Activated T-helper 1 cell treated with anti-CD3 and anti-CD28 coated beads, Interleukin-12 subunit alpha, Interleukin-12 subunit beta, Interleukin-2, Interleukin-4 antibody, amounts not matched to agents 30 ng/mL and 10 ng/mL and 1 ng/mL, durations not matched to agents 14 hours and 24 hours and 36 hours (primary cell): Measurements from ENCODE around the gene IRF7. TPM values are rescaled to one million over a fixed set of nuclear protein-coding genes. Genes with fewer than 3 reads are reported as not detected.
"Not testable (repeated sequence)": the region's sequence is repeated elsewhere in the genome, so short reads cannot be mapped to it uniquely, and the experiment has no call there.

Experiments
- DNase-seq: peaks from one replicate; pipeline ENCODE4 v3.0.0; 2021; ENCODE audit warnings: low spot score
- H3K27ac Mint-ChIP-seq: one replicate; pipeline ENCODE4 v1.8.0; 2021; ENCODE audit warnings: mild to moderate bottlenecking, mixed read lengths
- H3K27me3 Mint-ChIP-seq: one replicate; pipeline ENCODE4 v1.8.0; 2022; ENCODE audit warnings: mild to moderate bottlenecking, moderate library complexity, mixed read lengths; ENCODE audit not compliant: insufficient read depth
- H3K36me3 Mint-ChIP-seq: one replicate; pipeline ENCODE4 v1.8.0; 2021; ENCODE audit warnings: low read depth, mixed read lengths
- H3K4me1 Mint-ChIP-seq: one replicate; pipeline ENCODE4 v1.8.0; 2021; ENCODE audit warnings: low read depth, mixed read lengths
- H3K4me3 Mint-ChIP-seq: one replicate; pipeline ENCODE4 v1.8.0; 2021; ENCODE audit warnings: mild to moderate bottlenecking, moderate library complexity, mixed read lengths
- H3K9me3 Mint-ChIP-seq: one replicate; pipeline ENCODE4 v1.8.0; 2021; ENCODE audit warnings: mixed read lengths
- intact Hi-C: fragments of 100-400 bp; cut with micrococcal nuclease; formaldehyde crosslinking; loops from one replicate; pipeline ENCODE4 v1.15.1; 2024
- total RNA-seq: library from RNA; stranded (reverse); gene quantifications from 2 replicates; pipeline ENCODE4 v1.2.3, GENCODE V29; 2022

IRF7 gene
- total RNA-seq, 1 donor from 2014 or later = 63.1 TPM

DNA sequence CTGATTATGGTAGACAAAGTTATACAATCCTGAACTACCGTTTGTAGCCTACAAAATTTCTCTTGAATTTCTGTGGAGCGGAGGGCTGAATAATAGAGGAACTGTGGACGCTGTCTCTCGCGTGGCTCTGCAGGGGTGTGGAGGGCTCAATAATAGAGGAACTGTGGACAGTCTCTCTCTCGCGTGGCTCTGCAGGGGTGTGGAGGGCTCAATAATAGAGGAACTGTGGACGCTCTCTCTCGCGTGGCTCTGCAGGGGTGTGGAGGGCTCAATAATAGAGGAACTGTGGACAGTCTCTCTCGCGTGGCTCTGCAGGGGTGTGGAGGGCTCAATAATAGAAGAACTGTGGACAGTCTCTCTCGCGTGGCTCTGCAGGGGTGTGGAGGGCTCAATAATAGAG is 37.4 kb upstream of the IRF7 start:
- H3K4me3 Mint-ChIP-seq, H3K27ac Mint-ChIP-seq, H3K36me3 Mint-ChIP-seq, H3K27me3 Mint-ChIP-seq, DNase-seq, H3K9me3 Mint-ChIP-seq, intact Hi-C loops, H3K4me1 Mint-ChIP-seq: not testable (repeated sequence)

DNA sequence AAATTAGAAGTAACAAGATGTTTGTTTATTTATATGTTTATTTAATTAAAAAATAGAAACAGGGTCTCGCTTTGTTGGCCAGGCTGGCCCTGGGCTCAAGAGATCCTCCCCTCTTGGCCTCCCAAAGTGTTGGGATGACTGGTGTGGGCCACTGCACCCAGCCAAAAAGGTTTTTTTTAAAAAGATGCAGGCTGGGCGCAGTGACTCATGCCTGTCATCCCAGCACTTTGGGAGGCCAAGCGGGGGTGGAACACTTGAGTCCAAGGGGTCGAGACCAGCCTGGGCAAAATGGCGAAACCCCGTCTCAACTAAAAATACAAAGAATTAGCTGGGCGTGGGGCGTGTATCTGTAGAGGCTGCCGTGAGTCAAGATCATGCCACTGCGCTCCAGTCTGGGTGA is 34.7 kb upstream of the IRF7 start:
- no peak overlapping the region for H3K27ac Mint-ChIP-seq
- H3K36me3 Mint-ChIP-seq = peaks cover 7% of the 10 kb centered on the region
- no peaks in the 10 kb centered on the region for H3K27me3 Mint-ChIP-seq
- DNase-seq = no peak
- intact Hi-C loops = no loop called here
- H3K4me1 Mint-ChIP-seq = no peaks in the 10 kb centered on the region
- H3K9me3 Mint-ChIP-seq = no peaks in the 10 kb centered on the region
- no peak overlapping the region for H3K4me3 Mint-ChIP-seq

DNA sequence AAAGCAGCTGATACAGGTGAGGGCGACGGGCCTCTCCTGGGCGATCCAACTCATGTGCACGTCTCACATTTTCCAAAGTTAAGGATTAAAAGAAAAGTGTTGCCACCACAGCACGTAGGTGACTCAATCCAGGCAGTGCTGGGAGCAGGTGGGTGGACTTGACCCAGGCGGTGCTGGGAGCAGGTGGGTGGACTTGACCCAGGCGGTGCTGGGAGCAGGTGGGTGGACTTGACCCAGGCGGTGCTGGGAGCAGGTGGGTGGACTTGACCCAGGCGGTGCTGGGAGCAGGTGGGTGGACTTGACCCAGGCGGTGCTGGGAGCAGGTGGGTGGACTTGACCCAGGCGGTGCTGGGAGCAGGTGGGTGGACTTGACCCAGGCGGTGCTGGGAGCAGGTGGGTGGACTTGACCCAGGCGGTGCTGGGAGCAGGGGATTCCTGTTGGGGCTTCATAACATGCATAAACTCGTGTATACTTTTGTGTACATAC is 32.0 kb upstream of the IRF7 start:
- H3K4me1 Mint-ChIP-seq, H3K36me3 Mint-ChIP-seq, H3K4me3 Mint-ChIP-seq, intact Hi-C loops, DNase-seq, H3K27me3 Mint-ChIP-seq, H3K27ac Mint-ChIP-seq, H3K9me3 Mint-ChIP-seq: not testable (repeated sequence)

DNA sequence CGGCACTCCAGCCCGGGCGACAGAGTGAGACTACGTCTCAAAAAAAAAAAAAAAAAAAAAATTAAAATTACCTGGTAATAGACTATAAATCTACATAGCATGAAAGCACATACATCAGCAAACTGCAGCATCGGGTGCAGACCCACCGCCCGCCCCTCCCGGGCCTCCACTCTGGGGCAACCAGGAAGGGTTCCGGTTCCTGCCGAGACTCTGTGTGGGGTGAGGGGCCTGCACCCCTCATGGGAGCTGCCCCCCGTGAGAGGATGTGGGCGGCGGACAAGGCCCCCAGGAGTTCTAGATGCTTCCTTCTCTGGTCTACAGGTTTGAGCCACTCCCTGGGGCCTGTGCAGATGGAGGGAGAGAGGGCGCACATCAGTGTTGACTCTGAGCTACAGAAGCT is 30.5 kb upstream of the IRF7 start:
- Mint-ChIP-seq H3K27ac (no peak overlapping the region), H3K4me1 (no peaks in the 10 kb centered on the region), H3K36me3 (peaks cover 2% of the 10 kb centered on the region), H3K27me3 (no peaks in the 10 kb centered on the region), H3K9me3 (no peaks in the 10 kb centered on the region), H3K4me3 (no peak overlapping the region)
- no peak for DNase-seq
- intact Hi-C loops = no loop called here

DNA sequence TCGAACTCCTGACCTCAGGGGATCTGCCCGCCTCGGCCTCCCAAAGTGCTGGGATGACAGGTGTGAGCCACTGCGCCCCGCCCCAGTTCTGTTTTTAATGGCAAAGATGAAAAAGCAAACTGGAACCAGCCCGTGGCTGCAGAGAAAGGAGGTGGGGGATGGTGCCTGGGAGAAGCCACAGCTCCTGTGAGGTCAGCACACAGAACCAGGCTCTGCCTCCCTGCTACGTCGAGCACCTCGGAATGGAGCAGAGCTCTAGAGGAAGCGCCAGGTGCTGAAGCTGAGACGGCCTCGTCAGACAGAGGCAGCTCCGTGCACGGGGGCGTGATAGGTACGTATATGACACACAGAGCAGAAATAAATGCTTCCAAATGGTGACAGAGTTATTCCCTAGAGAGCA is 29.8 kb upstream of the IRF7 start:
- Mint-ChIP-seq H3K27me3 (no peaks in the 10 kb centered on the region), H3K4me3 (no peak overlapping the region), H3K36me3 (peaks cover 2% of the 10 kb centered on the region), H3K4me1 (no peaks in the 10 kb centered on the region), H3K9me3 (no peaks in the 10 kb centered on the region), H3K27ac (no peak overlapping the region)
- DNase-seq = no peak
- intact Hi-C loops = no loop called here

DNA sequence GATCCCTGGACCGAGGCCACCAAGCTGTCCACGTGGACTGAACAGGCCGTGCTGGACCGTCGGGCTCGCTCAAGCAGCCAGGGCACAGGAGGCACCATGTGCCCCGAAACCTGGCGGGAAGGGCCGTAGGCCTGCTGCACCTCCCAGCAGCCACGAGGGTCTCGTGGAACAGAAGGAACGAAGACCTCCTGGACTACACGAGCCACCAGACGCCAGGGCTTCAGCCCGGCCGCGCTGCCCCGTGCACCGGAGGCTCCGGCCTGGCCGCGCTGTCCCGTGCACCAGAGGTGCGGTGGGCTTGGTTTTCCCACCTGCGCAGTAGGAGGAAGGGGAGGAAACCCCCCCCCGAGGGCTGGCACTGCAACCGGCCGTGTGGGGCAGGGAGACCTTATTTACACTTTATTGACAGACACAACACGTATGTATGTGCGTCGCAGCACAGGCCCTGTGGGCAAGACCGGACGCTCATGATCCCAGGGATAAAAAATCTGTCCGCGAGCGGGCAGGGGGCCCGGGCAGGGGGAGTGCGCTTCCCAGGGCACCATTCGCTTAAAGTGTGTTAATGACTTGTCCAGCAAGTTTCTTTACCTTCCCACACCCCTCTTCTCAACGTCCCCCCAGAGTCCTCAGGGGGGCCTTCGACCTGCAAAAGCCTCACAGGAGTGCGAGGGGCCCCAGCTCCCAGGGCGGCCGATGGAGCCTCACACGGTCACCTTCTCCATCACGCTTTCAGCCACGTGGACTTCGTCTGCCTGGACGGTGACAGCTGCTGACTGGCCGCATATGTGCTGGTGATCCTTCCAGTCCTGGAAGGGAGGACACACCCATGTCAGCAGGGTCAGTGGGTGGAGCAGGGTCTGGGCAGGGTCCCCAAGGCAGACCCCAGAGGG is 28.3 kb upstream of the IRF7 start:
- intact Hi-C loops = no loop called here
- DNase-seq = no peak
- Mint-ChIP-seq H3K9me3 (no peaks in the 10 kb centered on the region), H3K4me1 (no peaks in the 10 kb centered on the region), H3K4me3 (no peak overlapping the region), H3K36me3 (no peaks in the 10 kb centered on the region), H3K27me3 (peaks cover 2% of the 10 kb centered on the region), H3K27ac (no peak overlapping the region)

DNA sequence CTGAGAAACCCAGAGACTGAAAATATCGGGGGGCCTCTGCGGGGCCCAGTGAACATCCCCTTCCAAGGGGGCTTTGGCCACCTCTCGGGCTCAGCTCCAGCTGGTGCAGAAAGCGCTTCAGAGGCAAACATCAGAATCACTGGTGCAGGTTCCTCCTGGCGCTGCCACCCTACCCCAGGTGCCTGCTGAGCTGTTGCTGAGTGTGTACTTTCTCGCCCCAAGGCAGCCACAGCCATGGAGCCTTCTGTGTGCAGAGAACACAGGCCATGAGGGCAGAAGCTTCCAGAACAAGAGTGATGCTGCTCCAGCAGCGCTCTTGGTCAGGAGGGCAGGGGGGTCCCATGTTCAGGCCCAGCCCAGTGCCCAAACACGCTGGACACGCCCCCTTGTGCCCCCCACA is 27.6 kb upstream of the IRF7 start:
- no peak for DNase-seq
- H3K4me1 Mint-ChIP-seq = no peaks in the 10 kb centered on the region

DNA sequence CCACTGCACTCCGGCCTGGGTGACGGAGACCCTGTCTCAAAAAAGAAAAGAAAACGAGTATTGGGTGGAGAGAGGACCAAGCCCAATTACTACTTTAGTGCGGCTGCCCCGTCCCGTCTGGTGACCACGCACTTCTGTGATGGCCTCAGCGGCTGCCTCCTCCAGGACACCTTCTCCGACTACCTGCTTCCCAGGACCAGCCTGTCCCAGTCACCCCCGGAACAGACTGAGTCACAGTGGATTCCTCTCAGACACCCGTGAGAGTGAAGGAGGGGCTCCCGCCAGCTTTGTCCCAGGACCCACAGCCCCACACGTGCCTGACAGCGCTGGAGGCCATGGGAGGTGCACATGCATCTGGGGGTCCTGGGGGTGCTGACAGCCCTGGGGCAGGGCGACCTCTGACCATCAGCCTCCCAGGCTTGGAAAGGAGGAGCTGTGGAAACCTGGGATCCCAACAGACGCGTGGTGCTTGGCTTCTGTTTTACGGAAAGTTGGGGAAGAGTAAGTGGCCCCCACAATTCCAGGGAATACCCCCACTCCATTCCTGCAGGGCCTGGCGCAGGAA is 26.1 kb upstream of the IRF7 start:
- no peak for DNase-seq
- no peak overlapping the region for H3K27ac Mint-ChIP-seq
- no peaks in the 10 kb centered on the region for H3K9me3 Mint-ChIP-seq
- H3K36me3 Mint-ChIP-seq = peaks cover 2% of the 10 kb centered on the region
- H3K4me1 Mint-ChIP-seq = no peaks in the 10 kb centered on the region
- H3K27me3 Mint-ChIP-seq = peaks cover 12% of the 10 kb centered on the region
- intact Hi-C loops = no loop called here
- H3K4me3 Mint-ChIP-seq = no peak overlapping the region

More for the DNA sequence above, 27.6 kb upstream of the IRF7 start:
- Mint-ChIP-seq H3K36me3 (no peaks in the 10 kb centered on the region), H3K4me3 (no peak overlapping the region), H3K27me3 (peaks cover 7% of the 10 kb centered on the region), H3K27ac (no peak overlapping the region), H3K9me3 (no peaks in the 10 kb centered on the region)
- intact Hi-C loops = no loop called here

DNA sequence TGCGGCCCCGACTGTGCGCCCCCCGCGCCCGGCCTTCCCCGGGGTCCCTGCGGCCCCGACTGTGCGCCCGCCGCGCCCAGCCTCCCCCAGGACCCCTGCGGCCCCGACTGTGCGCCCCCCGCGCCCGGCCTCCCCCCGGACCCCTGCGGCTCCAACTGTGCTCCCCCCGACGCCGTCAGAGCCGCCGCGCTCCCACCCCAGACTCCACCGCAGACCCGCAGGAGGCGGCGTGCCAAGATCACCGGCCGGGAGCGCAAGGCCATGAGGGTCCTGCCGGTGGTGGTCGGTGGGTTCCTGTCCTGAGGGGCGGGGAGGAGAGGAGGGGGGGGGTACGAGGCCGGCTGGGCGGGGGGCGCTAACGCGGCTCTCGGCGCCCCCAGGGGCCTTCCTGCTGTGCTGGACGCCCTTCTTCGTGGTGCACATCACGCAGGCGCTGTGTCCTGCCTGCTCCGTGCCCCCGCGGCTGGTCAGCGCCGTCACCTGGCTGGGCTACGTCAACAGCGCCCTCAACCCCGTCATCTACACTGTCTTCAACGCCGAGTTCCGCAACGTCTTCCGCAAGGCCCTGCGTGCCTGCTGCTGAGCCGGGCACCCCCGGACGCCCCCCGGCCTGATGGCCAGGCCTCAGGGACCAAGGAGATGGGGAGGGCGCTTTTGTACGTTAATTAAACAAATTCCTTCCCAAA is 24.4 kb upstream of the IRF7 start:
- H3K27me3 Mint-ChIP-seq = peaks cover 18% of the 10 kb centered on the region
- H3K36me3 Mint-ChIP-seq = peaks cover 2% of the 10 kb centered on the region
- intact Hi-C loops = no loop called here
- no peaks in the 10 kb centered on the region for H3K9me3 Mint-ChIP-seq
- H3K4me3 Mint-ChIP-seq = no peak overlapping the region
- H3K27ac Mint-ChIP-seq = no peak overlapping the region
- no peaks in the 10 kb centered on the region for H3K4me1 Mint-ChIP-seq
- DNase-seq = no peak

DNA sequence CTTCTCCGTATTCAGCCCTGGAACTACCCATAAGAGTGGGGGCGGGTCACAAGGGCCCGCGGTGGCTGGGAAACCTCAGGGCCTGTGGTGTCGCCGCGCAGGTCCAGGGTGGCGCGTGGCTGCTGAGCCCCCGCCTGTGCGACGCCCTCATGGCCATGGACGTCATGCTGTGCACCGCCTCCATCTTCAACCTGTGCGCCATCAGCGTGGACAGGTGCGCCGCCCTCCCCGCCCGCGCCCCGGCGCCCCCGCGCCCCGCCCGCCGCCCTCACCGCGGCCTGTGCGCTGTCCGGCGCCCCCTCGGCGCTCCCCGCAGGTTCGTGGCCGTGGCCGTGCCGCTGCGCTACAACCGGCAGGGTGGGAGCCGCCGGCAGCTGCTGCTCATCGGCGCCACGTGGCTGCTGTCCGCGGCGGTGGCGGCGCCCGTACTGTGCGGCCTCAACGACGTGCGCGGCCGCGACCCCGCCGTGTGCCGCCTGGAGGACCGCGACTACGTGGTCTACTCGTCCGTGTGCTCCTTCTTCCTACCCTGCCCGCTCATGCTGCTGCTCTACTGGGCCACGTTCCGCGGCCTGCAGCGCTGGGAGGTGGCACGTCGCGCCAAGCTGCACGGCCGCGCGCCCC is 23.7 kb upstream of the IRF7 start:
- intact Hi-C loops = no loop called here
- Mint-ChIP-seq H3K9me3 (no peaks in the 10 kb centered on the region), H3K27ac (no peak overlapping the region), H3K27me3 (peaks cover 19% of the 10 kb centered on the region), H3K4me1 (no peaks in the 10 kb centered on the region), H3K36me3 (peaks cover 2% of the 10 kb centered on the region), H3K4me3 (no peak overlapping the region)
- DNase-seq = no peak

DNA sequence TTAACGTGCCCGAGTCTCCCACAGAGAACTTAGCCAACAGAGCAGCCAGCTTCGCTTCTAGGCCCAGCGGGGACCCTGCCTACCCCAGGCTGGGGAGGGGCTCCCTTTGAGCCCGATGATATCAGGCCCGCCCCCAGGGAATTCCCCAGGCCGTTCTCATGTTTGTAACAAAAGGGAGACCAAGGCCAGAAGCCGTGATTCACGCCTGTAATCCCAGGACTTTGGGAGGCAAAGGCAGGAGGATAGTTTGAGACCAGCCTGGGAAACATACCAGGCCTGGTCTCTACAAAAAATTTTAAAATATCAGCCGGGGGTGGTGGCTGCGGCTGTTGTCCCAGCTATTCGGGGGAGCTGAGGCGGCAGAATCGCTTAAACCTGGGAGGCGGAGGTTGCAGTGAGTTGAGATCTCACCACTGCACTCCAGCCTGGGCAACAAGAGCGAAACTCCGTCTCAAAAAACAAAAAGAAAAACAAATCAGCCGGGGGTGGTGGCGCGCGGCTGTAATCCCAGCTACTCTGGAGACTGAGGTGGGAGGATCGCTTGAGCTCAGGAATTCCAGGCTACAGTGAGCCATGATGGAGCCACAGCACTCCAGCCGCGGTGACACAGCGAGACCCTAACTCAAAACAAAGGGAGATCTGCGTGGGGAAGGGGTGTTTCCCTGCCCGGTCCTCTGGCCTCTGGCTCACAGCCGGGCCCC is 23.0 kb upstream of the IRF7 start:
- DNase-seq = no peak
- peaks cover 2% of the 10 kb centered on the region for H3K36me3 Mint-ChIP-seq
- H3K9me3 Mint-ChIP-seq = no peaks in the 10 kb centered on the region
- peaks cover 20% of the 10 kb centered on the region for H3K27me3 Mint-ChIP-seq
- H3K27ac Mint-ChIP-seq = peak overlapping the region; percentile 52
- intact Hi-C loops = no loop called here
- no peak overlapping the region for H3K4me3 Mint-ChIP-seq
- no peaks in the 10 kb centered on the region for H3K4me1 Mint-ChIP-seq

DNA sequence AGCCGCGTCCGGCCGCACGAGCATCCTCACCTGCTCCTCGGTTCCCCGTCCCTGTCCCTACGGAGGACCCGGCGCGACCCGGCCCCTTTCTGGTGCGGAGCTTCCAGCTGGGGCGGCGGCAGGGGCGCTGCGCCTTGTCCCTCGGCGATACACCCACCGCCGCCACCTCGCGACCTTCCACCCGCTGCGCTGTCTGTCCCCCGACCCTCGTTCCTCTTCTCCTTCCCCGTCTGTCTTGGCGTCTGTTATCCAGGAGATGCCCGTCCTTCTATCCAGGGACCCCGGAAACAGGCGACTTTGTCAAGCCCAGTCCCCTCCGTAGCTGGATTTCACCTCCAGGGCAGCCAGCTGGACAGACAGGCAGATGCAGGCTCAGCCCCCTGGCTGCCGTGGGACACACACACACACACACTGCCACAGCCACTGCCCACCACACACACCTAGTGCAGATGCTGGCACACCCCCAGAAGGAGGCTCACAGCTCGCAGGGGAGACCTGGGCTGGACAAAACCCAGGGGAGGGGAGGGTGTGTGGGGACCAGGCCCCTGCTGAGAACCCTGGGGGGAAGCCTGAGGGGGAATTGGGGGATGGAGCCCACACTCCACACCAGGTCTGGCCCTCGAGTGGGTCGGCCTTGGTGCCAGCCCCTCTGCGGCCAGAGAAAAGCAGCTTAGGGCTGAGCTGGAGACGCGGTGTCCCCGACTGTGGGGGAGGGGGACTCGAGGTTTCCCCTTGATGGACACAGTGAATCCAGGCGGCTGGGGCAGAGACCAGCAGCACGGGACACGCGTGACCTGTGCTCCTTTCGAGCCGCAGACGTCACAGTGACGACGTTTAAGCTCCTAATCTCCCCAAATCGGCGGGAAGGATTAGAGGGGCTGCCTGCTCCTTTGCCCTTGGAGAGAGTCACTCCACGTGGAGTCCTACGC is 22.1 kb upstream of the IRF7 start:
- H3K27me3 Mint-ChIP-seq = peaks cover 20% of the 10 kb centered on the region
- intact Hi-C loops = no loop called here
- H3K36me3 Mint-ChIP-seq = peaks cover 2% of the 10 kb centered on the region
- no peak overlapping the region for H3K27ac Mint-ChIP-seq
- DNase-seq = no peak
- H3K9me3 Mint-ChIP-seq = no peaks in the 10 kb centered on the region
- H3K4me1 Mint-ChIP-seq = no peaks in the 10 kb centered on the region
- H3K4me3 Mint-ChIP-seq = peak overlapping the region; percentile 19
